Measurements from ENCODE around the gene WASL. TPM values are rescaled to one million over a fixed set of nuclear protein-coding genes. Genes with fewer than 3 reads are reported as not detected.
"Not testable (repeated sequence)": the region's sequence is repeated elsewhere in the genome, so short reads cannot be mapped to it uniquely, and the experiment has no call there.

The WASL gene
- total RNA-seq, 1 donor from 2014 or later = 20.4 TPM

DNA sequence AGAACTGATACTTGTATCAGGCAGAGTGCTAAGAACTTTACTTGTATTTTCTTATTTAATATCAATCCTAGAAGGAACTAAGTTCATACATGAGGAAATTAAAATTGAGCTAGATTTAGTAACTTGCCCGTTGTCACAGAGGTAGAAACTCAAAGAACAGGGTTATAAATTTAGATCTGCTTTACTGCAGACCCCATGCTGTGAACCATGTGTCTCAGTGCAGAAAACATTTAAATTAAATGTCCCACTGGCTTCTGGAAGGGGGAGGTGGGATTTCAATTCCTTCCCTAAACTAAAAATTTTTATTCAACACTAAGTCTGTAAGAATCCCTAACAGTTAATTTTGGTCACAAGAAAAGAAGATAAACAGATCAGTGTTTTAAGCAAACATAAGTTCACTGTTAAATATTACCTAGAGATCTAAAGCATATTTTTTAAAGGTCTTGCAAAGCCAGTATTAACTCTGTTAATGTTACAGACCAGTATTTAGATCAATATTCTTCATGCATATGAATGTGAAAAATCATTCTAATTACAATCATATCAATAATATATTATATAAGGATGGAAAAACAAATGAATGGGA is 23.1 kb downstream of the WASL start:
- TF ChIP-seq, protein P1, sequence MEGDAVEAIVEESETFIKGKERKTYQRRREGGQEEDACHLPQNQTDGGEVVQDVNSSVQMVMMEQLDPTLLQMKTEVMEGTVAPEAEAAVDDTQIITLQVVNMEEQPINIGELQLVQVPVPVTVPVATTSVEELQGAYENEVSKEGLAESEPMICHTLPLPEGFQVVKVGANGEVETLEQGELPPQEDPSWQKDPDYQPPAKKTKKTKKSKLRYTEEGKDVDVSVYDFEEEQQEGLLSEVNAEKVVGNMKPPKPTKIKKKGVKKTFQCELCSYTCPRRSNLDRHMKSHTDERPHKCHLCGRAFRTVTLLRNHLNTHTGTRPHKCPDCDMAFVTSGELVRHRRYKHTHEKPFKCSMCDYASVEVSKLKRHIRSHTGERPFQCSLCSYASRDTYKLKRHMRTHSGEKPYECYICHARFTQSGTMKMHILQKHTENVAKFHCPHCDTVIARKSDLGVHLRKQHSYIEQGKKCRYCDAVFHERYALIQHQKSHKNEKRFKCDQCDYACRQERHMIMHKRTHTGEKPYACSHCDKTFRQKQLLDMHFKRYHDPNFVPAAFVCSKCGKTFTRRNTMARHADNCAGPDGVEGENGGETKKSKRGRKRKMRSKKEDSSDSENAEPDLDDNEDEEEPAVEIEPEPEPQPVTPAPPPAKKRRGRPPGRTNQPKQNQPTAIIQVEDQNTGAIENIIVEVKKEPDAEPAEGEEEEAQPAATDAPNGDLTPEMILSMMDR (conservative IDR thresholded peaks at IDR 0.05; ENCODE audit: low read depth, low read length) = no peak
- H3K4me3 ChIP-seq (ENCODE audit: low read depth, low read length) = no peak overlapping the region
- DNase-seq (ENCODE audit: low read depth) = no peak

DNA sequence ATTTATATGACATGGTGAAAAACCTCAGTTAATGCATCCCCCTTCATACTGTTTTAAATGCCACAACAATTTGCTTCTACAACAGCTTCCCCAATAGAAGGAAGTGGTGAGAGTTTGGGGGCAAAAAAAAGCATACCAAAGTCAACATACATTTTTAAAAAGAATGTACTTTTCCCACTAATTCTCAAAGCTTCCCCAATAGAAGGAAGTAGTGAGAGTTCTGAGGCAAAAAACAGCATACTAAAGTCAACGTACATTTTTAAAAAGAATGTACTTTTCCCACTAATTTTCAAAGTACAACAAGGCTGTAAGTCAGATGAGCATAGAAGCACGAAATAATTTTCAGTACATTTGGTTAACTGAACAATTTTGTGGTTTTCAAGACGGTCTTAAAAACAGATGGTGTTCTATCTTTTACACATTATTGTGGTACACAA is 24.0 kb downstream of the WASL start:
- TF ChIP-seq, protein P1 (conservative IDR thresholded peaks at IDR 0.05; ENCODE audit: low read depth, low read length) = no peak
- no peak overlapping the region for H3K4me3 ChIP-seq (ENCODE audit: low read depth, low read length)
- DNase-seq (ENCODE audit: low read depth) = no peak

DNA sequence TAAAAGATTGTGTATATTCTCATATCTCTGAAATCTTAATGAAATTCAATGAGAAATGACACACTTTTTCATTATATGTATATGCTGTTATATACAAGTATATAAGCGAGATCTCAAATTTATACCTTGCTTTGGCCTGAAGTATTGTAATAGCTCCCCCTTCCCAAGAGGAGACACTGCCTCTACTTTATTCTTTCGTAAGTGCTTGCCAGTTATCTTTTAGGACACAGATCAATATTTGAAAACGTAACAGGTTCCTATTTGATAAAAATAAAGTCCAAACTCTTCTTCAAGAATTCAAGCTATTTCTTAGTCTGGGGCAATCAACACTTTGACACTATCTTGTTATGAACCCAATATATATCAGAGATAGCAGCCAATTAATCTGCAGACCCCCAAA is 24.9 kb downstream of the WASL start:
- TF ChIP-seq, protein P1 (conservative IDR thresholded peaks at IDR 0.05; ENCODE audit: low read depth, low read length) = no peak
- no peak overlapping the region for H3K4me3 ChIP-seq (ENCODE audit: low read depth, low read length)
- no peak for DNase-seq (ENCODE audit: low read depth)

DNA sequence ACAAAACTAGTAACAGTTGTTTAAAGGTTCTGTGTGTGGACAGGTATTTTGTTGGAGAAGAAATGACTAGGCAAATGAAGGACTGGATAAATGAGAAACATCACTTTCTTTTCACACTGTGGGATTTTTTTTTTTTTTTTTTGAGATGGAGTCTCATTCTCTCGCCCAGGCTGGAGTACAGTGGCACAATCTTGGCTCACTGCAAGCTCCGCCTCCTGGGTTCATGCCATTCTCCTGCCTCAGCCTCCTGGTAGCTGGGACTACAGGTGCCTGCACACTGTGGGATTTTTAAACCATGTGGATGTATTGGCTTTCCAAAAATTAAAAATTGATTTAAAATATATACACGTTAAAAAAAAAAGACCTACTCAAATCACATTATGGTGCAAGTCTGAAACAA is 28.3 kb downstream of the WASL start:
- not testable (repeated sequence) for DNase-seq (ENCODE audit: low read depth); H3K4me3 ChIP-seq (ENCODE audit: low read depth, low read length)

DNA sequence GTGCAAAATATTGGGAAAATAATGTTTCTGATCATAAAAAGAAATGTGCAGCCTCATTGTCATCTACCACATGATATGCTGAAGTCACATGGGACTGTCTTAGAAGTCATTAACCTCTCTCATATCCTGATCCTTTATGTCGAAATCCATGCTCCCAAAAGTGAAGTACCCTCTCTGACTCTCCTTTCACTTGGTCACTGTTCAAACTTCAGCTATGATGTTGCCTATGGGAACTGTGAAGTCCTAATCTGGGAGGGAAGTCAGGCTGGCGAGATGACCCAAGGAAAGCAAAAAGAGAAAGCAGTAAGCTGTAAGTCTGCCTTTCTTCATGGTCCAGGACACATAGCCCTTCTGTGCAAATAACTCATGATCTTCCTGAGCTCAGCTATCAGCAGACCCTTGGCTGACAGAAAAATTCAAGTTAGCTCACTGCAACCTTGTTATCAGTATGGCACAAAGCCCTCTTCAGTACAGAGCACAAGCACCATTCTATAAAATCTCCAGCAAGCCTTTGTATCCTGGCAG is 29.5 kb downstream of the WASL start:
- TF ChIP-seq, protein P1 (conservative IDR thresholded peaks at IDR 0.05; ENCODE audit: low read depth, low read length) = no peak
- no peak for DNase-seq (ENCODE audit: low read depth)
- H3K4me3 ChIP-seq (ENCODE audit: low read depth, low read length) = no peak overlapping the region

DNA sequence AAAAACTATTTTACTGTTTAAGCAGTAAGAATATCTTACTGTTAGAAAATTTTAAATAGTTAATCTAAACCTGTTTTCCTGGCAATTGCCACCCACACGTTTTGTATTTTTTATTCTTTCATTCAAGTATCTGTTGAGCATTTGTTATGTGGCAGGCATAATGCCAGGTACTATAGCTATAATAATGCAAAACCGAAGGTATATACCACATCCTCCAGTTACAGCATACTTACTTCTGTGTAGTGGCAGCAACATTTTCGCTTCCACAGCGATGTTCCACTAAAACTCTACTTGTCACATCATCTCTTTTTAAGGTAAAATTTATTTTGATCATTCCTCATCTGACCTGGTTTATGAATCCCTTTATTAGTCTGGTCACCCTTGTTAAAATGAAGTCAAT is 30.0 kb downstream of the WASL start:
- no peak for DNase-seq (ENCODE audit: low read depth)

DNA sequence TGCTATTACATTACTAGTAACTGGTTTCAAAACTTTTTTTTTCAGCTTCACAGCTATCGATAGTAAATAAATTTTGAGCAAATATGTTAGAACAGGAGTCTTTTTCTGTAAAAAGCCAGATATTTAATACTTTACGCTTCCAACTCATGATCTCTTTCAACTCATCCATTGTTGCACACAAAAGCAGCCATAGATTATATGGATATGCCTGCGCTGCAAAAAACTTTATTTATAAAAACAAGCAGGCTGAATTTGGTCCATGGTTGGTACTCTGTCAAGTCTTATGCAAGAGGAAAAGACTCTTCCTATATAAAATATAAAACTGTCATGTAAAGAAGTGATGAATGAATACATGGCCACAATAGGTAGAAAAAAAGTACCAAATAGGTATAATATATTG is 31.1 kb downstream of the WASL start:
- DNase-seq (ENCODE audit: low read depth) = no peak
- TF ChIP-seq, protein P1 (conservative IDR thresholded peaks at IDR 0.05; ENCODE audit: low read depth, low read length) = no peak
- no peak overlapping the region for H3K4me3 ChIP-seq (ENCODE audit: low read depth, low read length)

More for the DNA sequence above, 30.0 kb downstream of the WASL start:
- TF ChIP-seq, protein P1 (conservative IDR thresholded peaks at IDR 0.05; ENCODE audit: low read depth, low read length) = no peak
- no peak overlapping the region for H3K4me3 ChIP-seq (ENCODE audit: low read depth, low read length)
